Measurements from ENCODE around the gene CCNI2. TPM values are rescaled to one million over a fixed set of nuclear protein-coding genes. Genes with fewer than 3 reads are reported as not detected.

CCNI2 gene
- under 1 TPM in 1 of 2 donors, not detected in 1; under 0.01 TPM for total RNA-seq

GRCh38 chr5:132746954-132747615, at the start of gene CCNI2:
CCNI2 (plus strand) TSS chr5:132747426; CDS start chr5:132747496, 70 bp downstream.

GRCh38 chr5:132736853-132737833, 10.1 kb upstream of the CCNI2 start, which contains the start of gene KIF3A:
KIF3A (minus strand) TSS chr5:132737546; CDS start chr5:132737419, 127 bp downstream.

GRCh38 chr5:132777209-132778069, 30.2 kb downstream of the CCNI2 start, which contains the start of gene SEPTIN8:
SEPTIN8 (minus strand) TSS chr5:132777239; CDS start chr5:132777137, 102 bp downstream.

Other genes starting within 250 kb of the CCNI2 start
- gene IL5, start 203.9 kb upstream of the CCNI2 start, total RNA-seq: not detected
- gene RAD50, start 190.4 kb upstream of the CCNI2 start, total RNA-seq: 10 to 100 TPM in 1 of 2 donors, 1 to 10 TPM in 1; 8.7 to 28.9 TPM
- gene IL13, start 89.3 kb upstream of the CCNI2 start, total RNA-seq: not detected
- gene IL4, start 73.4 kb upstream of the CCNI2 start, total RNA-seq: not detected
- 10 to 100 TPM; 14.8 to 15.3 TPM for gene KIF3A, start 9.9 kb upstream of the CCNI2 start, total RNA-seq
- 10 to 100 TPM; 26.0 to 29.3 TPM for gene SEPTIN8, start 29.8 kb downstream of the CCNI2 start, total RNA-seq
- gene SOWAHA, start 65.9 kb downstream of the CCNI2 start, total RNA-seq: not detected
- gene SHROOM1, start 83.2 kb downstream of the CCNI2 start, total RNA-seq: 1 to 10 TPM in 1 of 2 donors, under 1 TPM in 1; 1.00 to 4.1 TPM
- under 1 TPM; 0.33 to 0.34 TPM for gene GDF9, start 119.0 kb downstream of the CCNI2 start, total RNA-seq
- gene UQCRQ, start 119.2 kb downstream of the CCNI2 start, total RNA-seq: 100 to 1,000 TPM; 133 to 139 TPM
- gene LEAP2, start 126.2 kb downstream of the CCNI2 start, total RNA-seq: under 1 TPM in 1 of 2 donors, not detected in 1; 0.67 TPM
- 10 to 100 TPM; 82.3 to 88.8 TPM for gene AFF4, start 216.2 kb downstream of the CCNI2 start, total RNA-seq